Activated CD8-positive, alpha-beta T cell treated with anti-CD3 and anti-CD28 coated beads, Interleukin-2, amount 10 ng/mL, durations not matched to agents 7 days and 5 days (primary cell): ENCODE measurements around the gene SSTR5. TPM values are rescaled to one million over a fixed set of nuclear protein-coding genes. Genes with fewer than 3 reads are reported as not detected.

Source experiments
- ATAC-seq: fragments of 150-1000 bp; cut with Tn5 transposase; one replicate; pipeline ENCODE4 v1.10.0; 2021; ENCODE audit warnings: moderate library complexity
- CTCF ChIA-PET: fragments of 350-600 bp; sonication (Branson Sonifier 250); formaldehyde crosslinking; loops from one replicate; lab custom pipeline; 2021; ENCODE audit warnings: antibody characterized with exemption; lab: Charles Lee
- POLR2A ChIA-PET: fragments of 350-600 bp; sonication (Branson Sonifier 250); formaldehyde crosslinking; loops from one replicate; lab custom pipeline; 2021; ENCODE audit warnings: antibody characterized with exemption; lab: Charles Lee
- DNase-seq: peaks from one replicate; pipeline ENCODE4 v3.0.0-alpha.2; 2020
- H3K27ac Mint-ChIP-seq: one replicate; pipeline ENCODE4 v1.8.0; 2021; ENCODE audit warnings: mild to moderate bottlenecking, mixed read lengths
- H3K27me3 Mint-ChIP-seq: one replicate; pipeline ENCODE4 v1.8.0; 2021; ENCODE audit warnings: low read depth, mixed read lengths
- H3K36me3 Mint-ChIP-seq: one replicate; pipeline ENCODE4 v1.8.0; 2021; ENCODE audit warnings: low read depth, mixed read lengths
- H3K4me1 Mint-ChIP-seq: one replicate; pipeline ENCODE4 v1.8.0; 2021; ENCODE audit warnings: low read depth, mixed read lengths
- H3K4me3 Mint-ChIP-seq: one replicate; pipeline ENCODE4 v1.8.0; 2021; ENCODE audit warnings: mild to moderate bottlenecking, mixed read lengths
- H3K9me3 Mint-ChIP-seq: one replicate; pipeline ENCODE4 v1.8.0; 2022; ENCODE audit warnings: mixed read lengths; ENCODE audit not compliant: insufficient read depth
- total RNA-seq, 2 experiments: library from RNA; stranded (reverse); gene quantifications; one replicate each; pipeline ENCODE4 v1.2.3, GENCODE V29; 2021

Gene SSTR5
- total RNA-seq, 2 experiments from 2014 or later: not detected

GRCh38 chr16:1108299-1109252 is 36.0 kb downstream of the SSTR5 start:
- ATAC-seq (no peak), DNase-seq (no peak)
- CTCF ChIA-PET: no interaction called here
- Mint-ChIP-seq H3K27ac (no peak overlapping the region), H3K4me1 (no peaks in the 10 kb centered on the region), H3K27me3 (no peaks in the 10 kb centered on the region), H3K36me3 (no peaks in the 10 kb centered on the region), H3K9me3 (no peaks in the 10 kb centered on the region), H3K4me3 (no peak overlapping the region)
- POLR2A ChIA-PET: interaction anchor here (0.5 kb wide), 2 partner anchors 8 to 70 kb away, joined by 3 read pairs; no protein-coding TSS in a partner anchor

- no peaks in the 10 kb centered on the region for H3K36me3 Mint-ChIP-seq
- ATAC-seq: no peak
- POLR2A ChIA-PET: no interaction called here
- no peak overlapping the region for H3K27ac Mint-ChIP-seq
- H3K27me3 Mint-ChIP-seq: no peaks in the 10 kb centered on the region
- CTCF ChIA-PET: no interaction called here
- DNase-seq: no peak
- H3K4me3 Mint-ChIP-seq: no peak overlapping the region
- no peaks in the 10 kb centered on the region for H3K4me1 Mint-ChIP-seq
- H3K9me3 Mint-ChIP-seq: no peaks in the 10 kb centered on the region
Observed at GRCh38 chr16:1109648-1110047, 37.1 kb downstream of the SSTR5 start.

- Mint-ChIP-seq H3K27me3 (no peaks in the 10 kb centered on the region), H3K36me3 (no peaks in the 10 kb centered on the region), H3K4me3 (no peak overlapping the region), H3K9me3 (no peaks in the 10 kb centered on the region), H3K27ac (no peak overlapping the region), H3K4me1 (no peaks in the 10 kb centered on the region)
- POLR2A ChIA-PET: no interaction called here
- ATAC-seq: no peak
- DNase-seq: no peak
- CTCF ChIA-PET: no interaction called here
Observed at GRCh38 chr16:1112506-1113184, 40.1 kb downstream of the SSTR5 start.

- no peaks in the 10 kb centered on the region for H3K36me3 Mint-ChIP-seq
- no peak for ATAC-seq
- no peaks in the 10 kb centered on the region for H3K27me3 Mint-ChIP-seq
- H3K4me3 Mint-ChIP-seq: no peak overlapping the region
- no peak for DNase-seq
- H3K27ac Mint-ChIP-seq: no peak overlapping the region
- POLR2A ChIA-PET: no interaction called here
- H3K9me3 Mint-ChIP-seq: no peaks in the 10 kb centered on the region
- no peaks in the 10 kb centered on the region for H3K4me1 Mint-ChIP-seq
- CTCF ChIA-PET: no interaction called here
Observed at GRCh38 chr16:1113489-1113888, 40.9 kb downstream of the SSTR5 start.

DNA sequence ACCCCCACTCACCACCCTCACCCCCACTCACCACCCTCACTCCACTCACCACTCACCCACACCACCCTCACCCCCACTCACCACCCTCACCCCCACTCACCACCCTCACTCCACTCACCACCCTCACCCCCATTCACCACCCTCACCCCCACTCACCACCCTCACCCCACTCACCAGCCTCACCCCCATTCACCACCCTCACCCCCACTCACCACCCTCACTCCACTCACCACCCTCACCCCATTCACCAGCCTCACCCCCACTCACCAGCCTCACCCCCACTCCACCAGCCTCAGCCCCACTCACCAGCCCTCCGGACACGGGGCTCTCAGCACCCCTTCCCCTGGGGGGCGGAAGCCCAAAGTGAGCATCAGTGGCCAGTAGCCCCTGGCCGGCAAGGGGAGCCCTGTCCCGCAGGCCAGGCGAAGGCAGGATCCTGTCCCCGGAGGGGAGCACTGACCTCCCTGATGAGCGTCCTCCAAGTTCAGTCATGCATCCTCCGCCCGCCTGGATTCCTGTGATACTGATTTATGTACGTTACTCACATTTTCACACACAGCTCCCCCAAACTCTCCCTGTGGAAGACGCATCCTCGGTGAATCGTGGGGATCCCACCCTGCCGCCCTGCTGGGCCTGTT is 41.5 kb downstream of the SSTR5 start:
- Mint-ChIP-seq H3K27me3 (no peaks in the 10 kb centered on the region), H3K36me3 (no peaks in the 10 kb centered on the region), H3K4me3 (no peak overlapping the region), H3K9me3 (no peaks in the 10 kb centered on the region), H3K4me1 (no peaks in the 10 kb centered on the region), H3K27ac (no peak overlapping the region)
- POLR2A ChIA-PET: no interaction called here
- DNase-seq (no peak), ATAC-seq (no peak)
- CTCF ChIA-PET: no interaction called here

GRCh38 chr16:1116693-1117077 is 44.1 kb downstream of the SSTR5 start:
- no peaks in the 10 kb centered on the region for H3K4me1 Mint-ChIP-seq
- H3K27ac Mint-ChIP-seq: no peak overlapping the region
- CTCF ChIA-PET: no interaction called here
- POLR2A ChIA-PET: interaction anchor here (0.6 kb wide), 1 partner anchor 9 kb away, joined by 3 read pairs; no protein-coding TSS in a partner anchor
- DNase-seq (no peak), ATAC-seq (no peak)
- no peaks in the 10 kb centered on the region for H3K9me3 Mint-ChIP-seq
- H3K4me3 Mint-ChIP-seq: no peak overlapping the region
- no peaks in the 10 kb centered on the region for H3K27me3 Mint-ChIP-seq
- no peaks in the 10 kb centered on the region for H3K36me3 Mint-ChIP-seq

GRCh38 chr16:1117176-1117900 is 44.8 kb downstream of the SSTR5 start:
- DNase-seq: no peak
- no peaks in the 10 kb centered on the region for H3K36me3 Mint-ChIP-seq
- POLR2A ChIA-PET: interaction anchor here (0.6 kb wide), 1 partner anchor 9 kb away, joined by 3 read pairs; no protein-coding TSS in a partner anchor
- H3K4me3 Mint-ChIP-seq: no peak overlapping the region
- H3K27me3 Mint-ChIP-seq: no peaks in the 10 kb centered on the region
- H3K9me3 Mint-ChIP-seq: no peaks in the 10 kb centered on the region
- H3K4me1 Mint-ChIP-seq: no peaks in the 10 kb centered on the region
- CTCF ChIA-PET: no interaction called here
- ATAC-seq: no peak
- no peak overlapping the region for H3K27ac Mint-ChIP-seq

DNA sequence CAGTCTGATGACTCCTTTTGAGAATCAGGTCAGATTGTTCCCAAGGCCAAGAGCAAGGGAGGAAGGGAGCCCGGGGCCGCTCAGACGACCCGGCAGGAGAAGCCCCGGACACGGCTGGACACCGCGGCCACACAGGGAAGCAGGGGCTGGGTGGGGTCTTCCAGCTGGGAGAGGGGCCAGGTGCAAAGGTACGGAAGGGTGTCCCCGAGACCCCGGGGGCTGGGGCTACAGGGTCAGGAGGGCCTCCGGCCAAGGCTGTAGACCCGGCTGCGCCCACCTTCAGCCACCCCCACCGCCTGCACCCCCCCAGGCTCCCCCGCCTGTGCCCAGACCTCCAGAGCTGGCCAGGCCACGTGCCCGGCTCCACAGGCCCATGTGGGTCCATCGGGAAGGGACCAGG is 45.4 kb downstream of the SSTR5 start:
- ATAC-seq (no peak), DNase-seq (no peak)
- no peak overlapping the region for H3K27ac Mint-ChIP-seq
- ChIA-PET CTCF (no interaction called here), POLR2A (no interaction called here)
- H3K4me3 Mint-ChIP-seq: no peak overlapping the region
- H3K9me3 Mint-ChIP-seq: no peaks in the 10 kb centered on the region
- no peaks in the 10 kb centered on the region for H3K4me1 Mint-ChIP-seq
- H3K27me3 Mint-ChIP-seq: no peaks in the 10 kb centered on the region
- H3K36me3 Mint-ChIP-seq: no peaks in the 10 kb centered on the region

GRCh38 chr16:1119129-1119528 is 46.6 kb downstream of the SSTR5 start:
- CTCF ChIA-PET: no interaction called here
- POLR2A ChIA-PET: no interaction called here
- no peaks in the 10 kb centered on the region for H3K4me1 Mint-ChIP-seq
- H3K27me3 Mint-ChIP-seq: no peaks in the 10 kb centered on the region
- no peaks in the 10 kb centered on the region for H3K9me3 Mint-ChIP-seq
- DNase-seq: no peak
- H3K36me3 Mint-ChIP-seq: no peaks in the 10 kb centered on the region
- no peak overlapping the region for H3K27ac Mint-ChIP-seq
- no peak overlapping the region for H3K4me3 Mint-ChIP-seq
- no peak for ATAC-seq

GRCh38 chr16:1119766-1120576 is 47.4 kb downstream of the SSTR5 start:
- ChIA-PET POLR2A (no interaction called here), CTCF (no interaction called here)
- H3K36me3 Mint-ChIP-seq: no peaks in the 10 kb centered on the region
- no peaks in the 10 kb centered on the region for H3K4me1 Mint-ChIP-seq
- H3K27me3 Mint-ChIP-seq: no peaks in the 10 kb centered on the region
- H3K9me3 Mint-ChIP-seq: no peaks in the 10 kb centered on the region
- H3K27ac Mint-ChIP-seq: no peak overlapping the region
- DNase-seq (no peak), ATAC-seq (no peak)
- no peak overlapping the region for H3K4me3 Mint-ChIP-seq

DNA sequence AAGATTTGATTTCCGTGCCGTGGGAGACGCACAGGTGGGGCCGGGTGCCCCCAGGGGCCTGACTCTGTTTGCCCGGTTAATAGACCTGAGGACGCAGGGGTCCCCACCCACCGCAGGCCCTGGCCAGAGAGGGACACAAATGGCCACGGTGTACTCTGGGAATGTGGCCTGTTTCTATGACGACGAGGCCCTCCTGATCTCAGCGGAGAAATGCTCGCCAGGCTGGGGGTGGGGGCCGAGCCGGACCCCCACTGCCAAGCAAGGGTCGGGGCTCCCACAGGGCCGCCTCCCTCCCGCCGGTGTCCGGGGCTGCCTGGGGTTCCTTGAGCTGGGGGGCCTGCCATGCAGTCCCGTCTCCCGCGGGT is 48.0 kb downstream of the SSTR5 start:
- H3K27ac Mint-ChIP-seq: no peak overlapping the region
- CTCF ChIA-PET: no interaction called here
- no peaks in the 10 kb centered on the region for H3K9me3 Mint-ChIP-seq
- DNase-seq (no peak), ATAC-seq (no peak)
- no peak overlapping the region for H3K4me3 Mint-ChIP-seq
- H3K4me1 Mint-ChIP-seq: no peaks in the 10 kb centered on the region
- H3K36me3 Mint-ChIP-seq: no peaks in the 10 kb centered on the region
- H3K27me3 Mint-ChIP-seq: no peaks in the 10 kb centered on the region
- POLR2A ChIA-PET: no interaction called here
